ENCODE results near the gene BCAP29. TPM values are rescaled to one million over a fixed set of nuclear protein-coding genes. Genes with fewer than 3 reads are reported as not detected.

Gene BCAP29
- total and polyA plus RNA-seq, 2 of the 4 experiments (the other 2 are of a cell fraction) = 33.0 to 35.1 TPM

- Histone ChIP-seq H2BK120ac (ENCODE audit: low read depth, low read length) (peak overlapping the region; percentile 7; the same call in 1 of the 2 replicates), H3K9me1 (ENCODE audit: insufficient read depth, low read length) (0 out of 2 replicates have a peak, but pooled peaks cover 3% of the 10 kb centered on the region), H4K91ac (ENCODE audit: insufficient read depth, low read depth, low read length) (no peak overlapping the region), H3K18ac (ENCODE audit: low read depth, low read length) (no peak overlapping the region), H3K4me1 (ENCODE audit: control insufficient read depth, insufficient read depth, low read length) (no peaks in the 10 kb centered on the region; the same call in 1 of the 2 replicates), H4K20me1 (ENCODE audit: insufficient read depth, low read length) (no peaks in the 10 kb centered on the region), H3K4ac (ENCODE audit: low read depth, low read length) (peak overlapping the region; percentile 27; the same call in 1 of the 2 replicates), H2BK20ac (ENCODE audit: low read depth, low read length) (peak overlapping the region; percentile 54; the same call in 1 of the 2 replicates), H3K9ac (ENCODE audit: low read depth, low read length) (no peak overlapping the region), H2AFZ (replicated peaks; ENCODE audit: low read length, poor library complexity) (no peak overlapping the region), H3K27ac (ENCODE audit: insufficient read depth, low read length) (peak overlapping the region; percentile 42; the same call in 1 of the 2 replicates), H2AK9ac (replicated peaks; ENCODE audit: low read depth, low read length, poor library complexity) (no peak overlapping the region), H3K4me3 (ENCODE audit: insufficient read depth, low read depth, low read length) (no peak overlapping the region), H3K79me1 (ENCODE audit: low read depth in 1 of 2, low read length in 2 of 2) (no peaks in the 10 kb centered on the region), H3K56ac (ENCODE audit: extremely low read depth, insufficient read depth, low read length) (no peak overlapping the region), H4K5ac (ENCODE audit: low read depth, low read length) (no peak overlapping the region), H3K14ac (replicated peaks; ENCODE audit: low read depth, low read length) (0 out of 2 replicates have a peak overlapping the region, but pooled peaks have one; percentile 20), H3K9me3 (ENCODE audit: control insufficient read depth, insufficient read depth, low read length) (no peaks in the 10 kb centered on the region), H2BK15ac (ENCODE audit: low read depth, low read length) (0 out of 3 replicates have a peak overlapping the region, but pooled peaks have one; percentile 4), H2BK5ac (ENCODE audit: low read depth, low read length, poor library complexity, severe bottlenecking) (peak overlapping the region; percentile 22), H3K4me2 (ENCODE audit: low read depth, low read length) (peak overlapping the region; percentile 43), H3K27me3 (ENCODE audit: control insufficient read depth, insufficient read depth, low read length) (no peaks in the 10 kb centered on the region), H4K8ac (ENCODE audit: low read depth in 2 of 2, low read length in 2 of 2) (peak overlapping the region in 1 of 2 experiments; percentile 59; a peak in 1 of 4 replicates), H3K23ac (ENCODE audit: low read depth, low read length) (no peak overlapping the region), H3K36me3 (ENCODE audit: control insufficient read depth, insufficient read depth, low read length) (no peaks in the 10 kb centered on the region), H2AK5ac (ENCODE audit: low read depth, low read length) (no peak overlapping the region)
- in situ Hi-C loops (cut with MboI; ENCODE audit: low sequenced_read_pairs) (no loop called here), dilution Hi-C loops (cut with HindIII; ENCODE audit: low sequenced_read_pairs, unreplicated experiment) (no loop called here), intact Hi-C loops (cut with micrococcal nuclease) (no loop called here)
- no TSS peak for BruUV-seq (replicated peaks)
- peak; percentile 62 for ATAC-seq (ENCODE audit: low read depth)
- CTCF ChIA-PET = interaction anchor here (0.6 to 1.3 kb wide), 3 partner anchors 18 to 360 kb away, joined by 3 read pairs; no protein-coding TSS in a partner anchor
- POLR2A ChIA-PET (ENCODE audit: unreplicated experiment) = no interaction called here
- DNase-seq = peak; percentile 41
- TF ChIP-seq ELK1 (IDR thresholded peaks at IDR 0.05; ENCODE audit: borderline replicate concordance, low read depth, low read length) = no peak
- no peak for TF ChIP-seq USF2 (IDR thresholded peaks at IDR 0.05; ENCODE audit: low read depth, low read length)
- no peak for TF ChIP-seq CTCF (conservative IDR thresholded peaks at IDR 0.05; ENCODE audit: low read depth, low read length)
- TF ChIP-seq POLR2A (IDR thresholded peaks at IDR 0.05; ENCODE audit: low read depth, low read length) = no peak
- TF ChIP-seq MAZ (IDR thresholded peaks at IDR 0.05; ENCODE audit: borderline replicate concordance, low read depth, low read length) = no peak
- TF ChIP-seq CEBPB (IDR thresholded peaks at IDR 0.05; ENCODE audit: low read depth, low read length) = no peak
- no peak for TF ChIP-seq RCOR1 (IDR thresholded peaks at IDR 0.05; ENCODE audit: insufficient replicate concordance, low read length)
- TF ChIP-seq MAFK (IDR thresholded peaks at IDR 0.05; ENCODE audit: low read depth, low read length) = no peak
- TF ChIP-seq NFE2L2 (IDR thresholded peaks at IDR 0.05; ENCODE audit: low read depth, low read length) = no peak
- TF ChIP-seq MXI1 (IDR thresholded peaks at IDR 0.05; ENCODE audit: borderline replicate concordance, low read depth, low read length) = no peak
- TF ChIP-seq RAD21 (IDR thresholded peaks at IDR 0.05; ENCODE audit: low read length) = no peak
- no peak for TF ChIP-seq SMC3 (IDR thresholded peaks at IDR 0.05; ENCODE audit: low read depth, low read length)
- no peak for TF ChIP-seq FOS (IDR thresholded peaks at IDR 0.05; ENCODE audit: low read depth, low read length)
- 20% methylated on average over 1 of the region's 9 CpGs; no CpG with 5 or more reads in 1 of the 2 experiments for WGBS, 2 experiments (ENCODE audit: extremely low coverage in 2 of 2, insufficient read length in 1 of 2)
These were observed 64.4 kb downstream of the BCAP29 start for GRCh38 chr7:107644309-107644974.
